Measurements from ENCODE around the gene FARP1. TPM values are rescaled to one million over a fixed set of nuclear protein-coding genes. Genes with fewer than 3 reads are reported as not detected.
A peak's percentile ranks its signal among the peaks of the same experiment; 100 is the strongest.

Gene FARP1
- total RNA-seq, 1 donor from 2014 or later: 278 TPM

DNA sequence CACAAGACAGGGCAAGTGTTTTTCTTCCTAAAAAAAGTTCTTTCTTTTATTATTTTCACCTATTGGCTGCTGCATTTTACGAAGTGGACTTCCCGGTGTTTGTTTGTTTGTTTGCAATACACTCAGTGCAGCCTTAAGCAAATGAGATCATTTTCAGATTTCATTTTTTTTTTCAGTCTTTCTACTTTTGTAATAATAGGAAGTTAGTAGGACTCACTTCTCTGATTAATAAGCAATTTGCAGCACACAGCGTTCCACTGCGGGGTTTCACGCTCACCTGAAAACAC lies 305.7 kb downstream of the FARP1 start:
- TF ChIP-seq, protein P1, sequence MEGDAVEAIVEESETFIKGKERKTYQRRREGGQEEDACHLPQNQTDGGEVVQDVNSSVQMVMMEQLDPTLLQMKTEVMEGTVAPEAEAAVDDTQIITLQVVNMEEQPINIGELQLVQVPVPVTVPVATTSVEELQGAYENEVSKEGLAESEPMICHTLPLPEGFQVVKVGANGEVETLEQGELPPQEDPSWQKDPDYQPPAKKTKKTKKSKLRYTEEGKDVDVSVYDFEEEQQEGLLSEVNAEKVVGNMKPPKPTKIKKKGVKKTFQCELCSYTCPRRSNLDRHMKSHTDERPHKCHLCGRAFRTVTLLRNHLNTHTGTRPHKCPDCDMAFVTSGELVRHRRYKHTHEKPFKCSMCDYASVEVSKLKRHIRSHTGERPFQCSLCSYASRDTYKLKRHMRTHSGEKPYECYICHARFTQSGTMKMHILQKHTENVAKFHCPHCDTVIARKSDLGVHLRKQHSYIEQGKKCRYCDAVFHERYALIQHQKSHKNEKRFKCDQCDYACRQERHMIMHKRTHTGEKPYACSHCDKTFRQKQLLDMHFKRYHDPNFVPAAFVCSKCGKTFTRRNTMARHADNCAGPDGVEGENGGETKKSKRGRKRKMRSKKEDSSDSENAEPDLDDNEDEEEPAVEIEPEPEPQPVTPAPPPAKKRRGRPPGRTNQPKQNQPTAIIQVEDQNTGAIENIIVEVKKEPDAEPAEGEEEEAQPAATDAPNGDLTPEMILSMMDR (IDR thresholded peaks at IDR 0.05; ENCODE audit: unreplicated experiment): no peak
- H3K27ac Mint-ChIP-seq: peak overlapping the region; percentile 93
- H3K4me3 Mint-ChIP-seq (ENCODE audit: low read depth): no peak overlapping the region
- no peaks in the 10 kb centered on the region for H3K27me3 Mint-ChIP-seq
- no peak for DNase-seq (ENCODE audit: low spot score, unreplicated experiment)
- peaks cover 25% of the 10 kb centered on the region for H3K4me1 Mint-ChIP-seq (ENCODE audit: low read depth)
- peaks cover 34% of the 10 kb centered on the region for H3K36me3 Mint-ChIP-seq (ENCODE audit: insufficient read depth)
- H3K9me3 Mint-ChIP-seq (ENCODE audit: low read depth): no peaks in the 10 kb centered on the region

DNA sequence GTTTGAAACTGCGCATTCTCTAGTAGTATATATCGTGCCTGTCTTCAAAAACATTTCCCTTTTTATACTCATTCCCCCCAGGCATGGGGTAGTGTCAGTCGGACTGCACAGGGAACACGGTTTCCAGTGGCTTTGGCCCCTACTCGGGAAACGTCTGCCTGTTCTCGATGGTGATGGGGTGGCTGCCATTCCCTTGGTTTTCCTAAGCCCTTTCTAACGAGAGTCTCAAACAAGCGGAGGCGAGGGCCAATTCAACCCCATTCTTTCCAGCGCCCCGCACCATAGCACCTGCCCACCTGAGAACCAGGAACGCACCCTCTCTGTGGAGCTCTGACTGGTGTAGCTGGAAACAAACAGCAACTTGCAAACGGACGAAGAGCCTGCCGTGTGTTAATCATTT lies 306.4 kb downstream of the FARP1 start:
- H3K4me1 Mint-ChIP-seq (ENCODE audit: low read depth): peaks cover 25% of the 10 kb centered on the region
- H3K9me3 Mint-ChIP-seq (ENCODE audit: low read depth): no peaks in the 10 kb centered on the region
- H3K4me3 Mint-ChIP-seq (ENCODE audit: low read depth): peak overlapping the region; percentile 37
- TF ChIP-seq, protein P1 (IDR thresholded peaks at IDR 0.05; ENCODE audit: unreplicated experiment): no peak
- peak overlapping the region; percentile 93 for H3K27ac Mint-ChIP-seq
- no peak for DNase-seq (ENCODE audit: low spot score, unreplicated experiment)
- H3K27me3 Mint-ChIP-seq: no peaks in the 10 kb centered on the region
- H3K36me3 Mint-ChIP-seq (ENCODE audit: insufficient read depth): peaks cover 36% of the 10 kb centered on the region

DNA sequence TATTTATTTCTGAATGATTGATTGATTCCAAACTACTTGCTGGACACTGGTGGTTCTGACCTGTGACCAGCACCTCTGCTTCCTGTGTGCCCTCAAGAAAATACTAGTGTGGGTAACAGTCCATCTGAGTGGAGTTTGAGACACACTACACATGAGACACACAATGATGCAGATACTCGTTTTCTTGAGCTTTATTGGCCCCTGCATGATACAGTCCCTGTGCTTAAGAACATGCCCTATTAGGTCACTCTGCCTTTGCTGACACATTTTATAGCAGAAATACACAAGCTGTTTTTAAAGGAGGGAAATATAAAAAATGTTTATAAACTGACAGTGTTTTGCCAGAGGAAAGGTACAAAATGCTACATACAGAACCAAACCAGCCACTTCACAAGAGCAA lies 307.1 kb downstream of the FARP1 start:
- H3K27ac Mint-ChIP-seq: peak overlapping the region; percentile 93
- no peak overlapping the region for H3K4me3 Mint-ChIP-seq (ENCODE audit: low read depth)
- TF ChIP-seq, protein P1 (IDR thresholded peaks at IDR 0.05; ENCODE audit: unreplicated experiment): no peak
- no peak for DNase-seq (ENCODE audit: low spot score, unreplicated experiment)
- H3K36me3 Mint-ChIP-seq (ENCODE audit: insufficient read depth): peaks cover 41% of the 10 kb centered on the region
- peaks cover 25% of the 10 kb centered on the region for H3K4me1 Mint-ChIP-seq (ENCODE audit: low read depth)
- H3K9me3 Mint-ChIP-seq (ENCODE audit: low read depth): no peaks in the 10 kb centered on the region
- H3K27me3 Mint-ChIP-seq: no peaks in the 10 kb centered on the region

DNA sequence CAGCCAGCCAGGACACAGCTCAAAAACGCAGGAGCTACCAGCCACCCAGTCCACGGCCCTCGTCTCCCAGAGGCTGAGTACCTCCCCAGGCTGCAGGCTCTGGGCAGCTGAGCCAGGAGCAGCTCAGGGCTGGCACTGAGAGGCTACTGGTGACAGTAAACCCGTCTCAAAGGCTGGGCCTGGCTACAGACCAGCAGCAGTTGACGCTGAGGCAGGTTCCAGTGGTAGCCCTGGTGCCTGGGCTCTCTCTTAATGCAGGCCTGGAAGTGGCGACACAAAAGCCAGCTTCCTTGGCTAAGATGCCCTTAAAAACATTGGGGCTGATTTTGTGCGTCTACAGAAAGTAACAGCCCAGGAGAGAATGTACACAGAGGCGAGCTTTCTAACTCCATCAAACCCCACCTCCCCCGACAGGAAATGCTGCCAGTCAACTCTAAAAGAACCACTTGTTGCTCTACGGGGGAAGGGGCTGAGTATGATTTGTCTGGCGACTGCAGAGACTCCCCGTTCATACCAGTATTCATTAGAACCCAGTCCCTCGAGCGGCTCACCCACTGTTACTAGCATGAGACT lies 307.7 kb downstream of the FARP1 start:
- H3K36me3 Mint-ChIP-seq (ENCODE audit: insufficient read depth): peaks cover 42% of the 10 kb centered on the region
- no peak for DNase-seq (ENCODE audit: low spot score, unreplicated experiment)
- TF ChIP-seq, protein P1 (IDR thresholded peaks at IDR 0.05; ENCODE audit: unreplicated experiment): no peak
- peaks cover 23% of the 10 kb centered on the region for H3K4me1 Mint-ChIP-seq (ENCODE audit: low read depth)
- H3K27me3 Mint-ChIP-seq: no peaks in the 10 kb centered on the region
- H3K9me3 Mint-ChIP-seq (ENCODE audit: low read depth): no peaks in the 10 kb centered on the region
- H3K27ac Mint-ChIP-seq: peak overlapping the region; percentile 92
- H3K4me3 Mint-ChIP-seq (ENCODE audit: low read depth): no peak overlapping the region

DNA sequence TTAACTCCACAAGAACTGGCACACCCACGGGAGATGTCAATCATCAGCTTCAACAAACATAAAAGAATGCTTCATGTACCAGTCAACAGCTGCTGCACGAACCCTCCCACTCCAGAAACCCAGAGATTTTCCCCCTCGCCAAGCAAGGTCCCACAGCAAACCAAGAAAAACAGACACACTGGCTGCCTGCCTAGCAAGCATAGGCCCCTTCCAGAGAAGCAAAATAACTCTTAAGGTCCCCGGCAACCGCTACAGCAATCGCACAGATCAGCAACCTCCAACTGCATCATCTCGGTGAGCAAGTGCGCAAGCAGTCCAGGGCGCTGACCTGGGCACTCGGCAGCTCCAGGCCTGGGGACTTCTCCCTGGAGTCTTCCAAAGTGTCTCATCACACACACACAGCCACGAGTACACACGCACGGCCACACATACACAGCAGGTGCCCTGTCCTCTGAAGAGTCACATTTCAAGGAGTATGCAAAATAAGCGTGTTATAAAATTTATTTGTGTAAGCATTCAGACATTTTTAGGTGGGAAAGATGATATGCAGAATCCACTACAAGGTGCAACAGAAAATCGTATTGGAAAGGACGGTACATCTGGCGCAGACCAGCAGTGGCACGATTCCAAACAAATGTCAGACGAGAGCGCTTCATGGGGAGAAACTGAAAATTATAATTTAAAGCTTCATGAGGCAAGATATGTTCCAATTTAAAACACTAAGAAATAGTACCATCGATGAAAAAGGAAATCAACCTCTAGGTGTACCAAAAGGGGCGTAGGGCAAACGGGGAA lies 309.0 kb downstream of the FARP1 start:
- H3K9me3 Mint-ChIP-seq (ENCODE audit: low read depth): no peaks in the 10 kb centered on the region
- H3K27ac Mint-ChIP-seq: peak overlapping the region; percentile 59
- no peaks in the 10 kb centered on the region for H3K27me3 Mint-ChIP-seq
- H3K4me1 Mint-ChIP-seq (ENCODE audit: low read depth): peaks cover 27% of the 10 kb centered on the region
- no peak for DNase-seq (ENCODE audit: low spot score, unreplicated experiment)
- TF ChIP-seq, protein P1 (IDR thresholded peaks at IDR 0.05; ENCODE audit: unreplicated experiment): no peak
- peaks cover 44% of the 10 kb centered on the region for H3K36me3 Mint-ChIP-seq (ENCODE audit: insufficient read depth)
- no peak overlapping the region for H3K4me3 Mint-ChIP-seq (ENCODE audit: low read depth)
